ENCODE results near the gene FASTKD2.
"Not testable (repeated sequence)": the region's sequence is repeated elsewhere in the genome, so short reads cannot be mapped to it uniquely, and the experiment has no call there.

Gene FASTKD2

DNA sequence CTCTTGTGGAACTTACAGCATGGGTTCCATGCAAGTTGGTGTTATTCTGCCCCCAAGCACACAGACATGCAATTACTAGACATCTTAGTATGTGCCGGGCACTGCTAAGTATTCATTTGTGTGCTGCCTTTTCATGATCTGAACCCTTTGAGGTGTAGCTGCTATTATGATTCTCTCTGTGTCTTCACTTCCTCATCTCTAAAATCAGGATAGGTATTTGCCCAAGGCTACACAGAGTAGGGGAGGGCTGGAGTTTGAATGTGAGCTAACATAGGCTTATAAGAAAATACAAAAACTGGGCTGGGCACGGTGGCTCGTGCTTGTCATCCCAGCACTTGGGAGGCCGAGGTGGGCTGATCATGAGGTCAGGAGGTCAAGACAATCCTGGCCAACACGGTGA, 27.2 kb downstream of the FASTKD2 start:
- no peak for DNase-seq

DNA sequence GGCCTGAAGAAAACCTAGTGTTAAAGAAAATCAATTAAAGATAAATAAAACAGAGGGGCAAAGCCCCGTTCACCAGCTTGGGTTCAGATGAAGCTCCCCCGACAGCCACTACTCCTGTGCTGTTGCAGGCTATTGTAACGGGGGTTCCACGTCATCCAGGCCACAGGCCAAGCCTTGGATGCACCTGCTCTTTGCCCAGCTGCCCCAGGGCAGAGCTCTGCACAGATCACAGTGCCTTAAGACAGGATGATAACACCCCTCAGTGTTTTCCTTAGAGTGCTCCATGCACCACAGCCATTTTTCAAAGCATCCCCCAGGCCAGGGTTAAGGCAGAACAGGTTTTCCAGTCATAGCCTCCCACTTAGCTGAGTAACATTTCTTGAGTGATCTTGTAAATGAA, 32.0 kb downstream of the FASTKD2 start:
- DNase-seq, result no peak

DNA sequence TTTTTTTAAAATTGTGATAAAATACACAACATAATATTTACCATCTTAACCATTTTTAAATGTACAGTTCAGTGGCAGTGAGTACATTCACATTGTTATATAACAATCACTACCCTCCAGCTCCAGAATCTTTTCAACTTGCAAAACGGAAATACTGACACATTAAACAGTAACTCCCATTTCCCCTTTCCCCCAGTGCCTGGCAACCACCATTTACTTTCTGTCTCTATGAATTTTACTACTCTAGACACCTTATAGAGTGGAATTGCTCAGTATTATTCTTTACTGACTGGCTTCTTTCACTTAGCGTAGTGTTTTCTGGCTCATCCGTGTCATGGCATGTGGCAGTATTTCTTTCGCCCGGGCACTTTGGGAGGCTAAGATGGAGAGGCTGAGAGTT, 32.6 kb downstream of the FASTKD2 start:
- DNase-seq, result no peak

DNA sequence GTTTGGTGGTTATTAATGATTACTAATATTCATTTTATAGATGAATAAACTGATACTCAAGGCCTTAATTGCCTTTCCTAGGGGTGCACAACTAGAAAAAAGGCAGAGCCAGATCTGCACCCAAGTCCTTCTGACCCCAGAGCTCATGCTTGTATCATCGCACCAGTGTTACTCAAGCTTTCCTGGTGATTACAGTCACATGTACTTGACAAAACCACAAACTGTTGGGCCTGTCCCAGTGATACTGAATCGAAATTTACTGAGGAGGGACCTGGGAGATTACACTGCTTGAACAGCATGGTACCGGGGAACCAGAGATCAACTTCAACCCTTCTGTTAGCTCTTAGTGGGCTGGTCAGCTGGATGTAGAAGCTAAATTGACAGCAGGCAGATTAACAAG, 33.7 kb downstream of the FASTKD2 start:
- DNase-seq, result no peak

DNA sequence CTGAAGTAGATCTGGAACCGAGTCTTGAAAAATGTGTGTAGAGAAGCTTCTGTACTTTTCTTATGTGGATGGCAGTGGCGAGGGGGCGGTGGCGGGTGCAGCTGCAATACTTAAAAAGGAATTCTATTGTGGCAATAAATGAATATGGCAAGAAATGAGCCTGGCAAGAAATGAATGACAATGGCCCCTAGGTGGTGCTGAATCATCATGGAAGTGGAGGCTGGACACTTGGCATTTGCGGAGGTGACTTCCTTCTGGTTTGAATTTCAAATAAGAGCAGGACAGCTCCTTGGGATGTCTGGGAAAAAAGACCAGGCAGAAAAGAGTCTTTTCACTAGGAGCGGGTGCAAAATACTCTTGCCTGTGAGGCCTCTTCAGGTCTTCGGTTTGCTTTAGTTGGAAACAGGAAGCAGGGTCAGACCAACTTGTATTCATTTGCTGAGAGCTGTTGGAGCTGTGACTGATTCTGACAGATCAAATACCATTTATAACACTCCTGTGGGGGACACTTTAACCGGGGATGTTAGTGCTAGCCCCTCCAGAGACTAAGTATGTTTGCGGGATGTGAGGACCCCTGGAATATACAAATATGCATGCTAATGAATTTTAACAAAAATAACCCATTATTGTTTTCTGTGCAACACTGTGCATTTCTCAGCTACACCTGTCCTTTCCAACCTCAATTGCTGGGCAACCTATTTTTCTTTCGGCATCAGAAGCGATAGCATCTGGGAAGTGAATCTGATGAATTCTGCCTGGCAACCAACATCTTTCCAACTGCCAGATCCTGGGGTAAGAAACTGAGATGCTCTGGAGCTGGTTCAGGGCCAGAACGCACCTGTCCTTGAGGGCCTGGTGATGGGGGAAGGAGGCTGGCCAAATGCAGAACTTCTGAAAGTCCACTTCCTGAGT, 35.4 kb downstream of the FASTKD2 start:
- DNase-seq, result peak; percentile 27

DNA sequence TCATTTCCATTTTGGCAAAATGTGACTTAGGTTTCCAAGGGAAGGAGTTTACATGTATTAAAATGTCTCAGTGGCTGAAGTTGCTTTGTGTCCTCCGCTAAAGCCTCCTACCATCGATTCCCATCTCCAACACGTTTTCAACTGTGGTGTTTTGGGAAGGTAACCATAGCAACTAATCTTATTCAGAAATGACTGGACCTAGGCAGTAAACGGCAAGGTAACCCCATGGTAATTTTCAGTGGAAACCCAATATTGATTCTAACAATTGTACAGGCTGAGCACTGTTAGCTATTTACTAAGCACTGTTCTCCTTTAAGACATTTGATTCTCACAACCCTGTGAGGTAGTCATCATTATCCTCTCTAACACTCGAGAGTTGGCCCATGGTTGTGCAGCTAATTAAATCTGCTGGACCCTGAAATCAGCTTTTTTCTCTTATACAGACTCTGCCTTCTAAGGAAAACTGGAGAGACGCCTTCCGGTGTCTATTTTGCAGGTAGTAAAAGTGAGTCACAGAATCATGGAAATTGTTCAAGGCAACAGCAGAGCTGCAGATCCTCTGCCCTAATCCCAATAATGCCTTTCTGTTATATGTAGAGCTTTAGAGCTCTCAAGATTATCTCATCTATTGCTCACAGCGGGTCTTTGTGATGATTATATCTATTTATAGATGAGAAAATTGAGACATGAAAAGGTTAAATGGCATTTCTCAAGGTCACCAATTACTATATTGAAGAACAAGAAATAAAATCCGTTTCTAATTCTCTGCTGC, 36.2 kb downstream of the FASTKD2 start:
- no peak for DNase-seq

DNA sequence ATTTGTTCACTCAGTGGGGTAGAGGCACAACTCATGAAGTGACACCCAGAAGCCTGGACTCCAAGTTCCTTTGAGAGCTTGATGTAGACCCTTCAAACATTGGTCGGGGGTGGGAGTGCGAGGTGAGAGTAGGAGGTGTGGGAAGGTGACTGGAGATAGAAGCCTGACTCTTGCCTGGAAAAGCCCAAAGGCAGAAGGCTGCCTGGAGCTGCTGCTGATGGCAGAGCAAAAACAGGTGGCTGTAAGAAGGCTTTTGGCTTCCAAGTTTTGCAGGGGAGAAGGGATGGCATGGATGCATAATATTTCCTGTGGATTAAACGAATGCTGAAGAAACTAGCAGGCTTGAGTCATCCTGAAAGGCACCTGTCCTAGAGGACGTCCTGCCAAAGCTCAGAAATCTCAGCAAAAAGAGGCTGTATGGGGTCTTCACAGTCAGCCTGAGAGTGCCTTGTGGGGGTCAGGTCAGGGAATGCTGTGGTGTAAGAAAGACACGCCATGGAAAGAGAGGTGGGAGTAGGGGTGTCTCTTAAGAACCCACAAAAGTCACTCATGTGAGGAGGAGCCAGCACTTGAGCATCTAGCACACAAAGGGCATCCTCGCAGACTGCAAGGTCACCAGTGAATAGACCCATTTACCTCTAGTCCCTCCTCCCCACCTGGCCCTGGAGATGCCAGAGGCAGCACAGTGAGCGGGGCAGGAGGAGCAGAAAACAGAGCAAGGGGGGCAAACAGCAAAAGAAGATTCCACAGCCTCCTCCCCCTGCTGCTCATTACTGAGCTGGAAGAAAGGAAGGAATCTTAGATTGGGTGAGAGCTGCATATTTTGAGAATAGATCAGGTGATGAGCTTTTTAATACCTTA, 37.5 kb downstream of the FASTKD2 start:
- DNase-seq, result no peak

DNA sequence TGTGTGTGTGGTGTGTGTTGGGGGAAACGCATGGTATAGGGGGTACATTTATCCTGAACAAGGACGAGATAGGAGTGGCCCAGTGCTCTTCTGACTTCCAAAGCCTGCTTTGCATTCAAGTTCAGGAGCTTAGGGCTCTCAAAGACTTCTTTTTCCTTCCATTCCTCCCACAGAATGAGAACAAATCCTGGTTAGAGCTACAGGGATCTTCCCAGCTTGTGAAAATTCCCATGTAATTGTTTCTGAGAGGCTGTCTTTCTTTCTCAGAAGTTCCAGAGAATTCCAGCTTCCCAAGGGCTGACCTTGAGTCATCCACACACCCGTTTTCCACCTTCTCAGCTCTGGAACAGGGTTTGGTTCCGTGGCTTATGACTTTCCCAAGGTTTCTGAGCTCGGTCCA, 38.9 kb downstream of the FASTKD2 start:
- no peak for DNase-seq

DNA sequence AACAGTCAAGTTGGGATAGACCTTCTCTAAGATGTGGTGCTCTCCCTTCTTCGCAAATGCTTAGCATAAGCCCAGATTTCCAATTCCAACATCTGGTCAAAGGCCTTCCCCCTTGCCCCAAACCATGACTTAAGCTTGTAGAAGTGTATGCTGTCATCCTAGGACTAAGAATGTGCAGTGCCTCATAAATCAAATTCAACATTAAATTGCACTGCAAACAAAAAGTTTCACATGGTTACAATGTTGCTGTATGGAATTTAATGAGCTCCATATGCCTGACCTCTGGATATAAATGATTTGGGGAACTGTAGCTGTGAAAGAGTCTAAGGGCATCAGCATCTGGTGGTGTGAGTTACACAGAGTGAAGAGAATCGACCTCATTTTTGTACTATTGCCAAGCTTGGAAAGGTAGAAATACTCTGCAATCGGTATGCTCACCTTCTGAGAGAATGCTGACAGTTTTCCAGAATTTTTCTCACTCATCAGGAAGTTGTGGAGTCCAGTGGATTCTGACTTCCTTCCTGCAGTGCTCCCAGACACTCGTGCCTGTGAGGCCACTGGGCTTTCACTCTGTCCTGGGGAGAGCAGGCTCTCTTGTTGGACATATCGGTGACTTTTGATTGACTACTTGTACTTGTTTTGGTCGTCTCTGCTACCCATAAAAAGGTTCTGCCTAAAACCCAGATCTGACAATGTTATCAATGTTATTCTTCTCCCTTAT, 40.6 kb downstream of the FASTKD2 start:
- DNase-seq, result no peak

DNA sequence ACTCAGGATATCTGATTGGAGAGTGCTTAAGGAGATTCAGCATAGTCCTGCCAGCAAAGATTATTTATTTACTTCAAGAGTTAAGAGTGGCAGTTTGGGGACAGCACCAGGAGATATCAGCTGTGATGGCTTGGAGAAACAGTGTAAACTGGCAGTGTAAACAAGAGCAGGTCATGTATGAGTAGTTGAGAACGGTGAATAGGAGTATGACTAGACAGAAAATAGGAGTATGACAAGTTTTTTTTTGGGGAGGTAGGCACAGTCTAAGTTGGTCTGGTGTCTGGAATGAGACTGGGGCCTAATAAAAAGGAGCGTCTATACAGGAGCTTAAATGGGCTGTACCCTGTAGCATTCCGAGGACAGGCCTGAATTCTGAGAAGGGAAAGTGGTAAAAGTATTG, 42.2 kb downstream of the FASTKD2 start:
- not testable (repeated sequence) for DNase-seq

DNA sequence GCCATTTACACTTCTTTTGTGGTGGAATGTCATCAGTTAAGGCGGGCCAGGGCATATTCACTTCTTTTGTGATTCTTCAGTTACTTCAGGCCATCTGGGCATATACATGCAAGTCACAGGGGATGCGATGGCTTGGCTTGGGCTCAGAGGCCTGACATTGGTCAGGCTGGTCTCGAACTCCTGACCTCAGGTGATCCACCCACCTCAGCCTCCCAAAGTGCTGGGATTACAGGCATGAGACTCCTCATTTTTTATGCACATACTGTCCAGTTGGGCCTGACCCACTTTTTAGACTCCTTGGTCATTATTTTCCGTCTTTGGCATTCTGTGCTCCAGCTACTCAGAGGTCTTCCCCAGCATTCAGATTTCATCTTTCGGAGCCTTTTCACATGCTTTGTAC, 47.1 kb downstream of the FASTKD2 start:
- not testable (repeated sequence) for DNase-seq

DNA sequence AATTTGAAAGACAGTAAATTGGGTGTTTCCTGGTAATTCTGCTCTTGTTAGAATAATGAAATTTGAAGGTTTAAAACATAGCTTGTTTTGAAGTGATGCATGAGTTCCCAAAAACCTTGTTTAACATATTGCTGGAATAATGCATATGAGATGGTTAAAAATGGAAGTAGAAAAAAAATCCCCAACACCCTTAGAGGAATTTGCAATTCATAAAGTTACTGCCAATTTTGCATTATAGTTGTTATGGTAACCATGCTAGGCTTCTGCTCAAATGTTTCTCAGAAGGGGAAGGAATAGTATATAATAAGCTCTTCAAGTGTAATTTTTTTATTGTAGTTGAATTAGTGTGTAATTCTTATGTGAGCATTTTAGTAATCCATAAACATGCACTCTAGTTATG, 49.1 kb downstream of the FASTKD2 start:
- no peak for DNase-seq

DNA sequence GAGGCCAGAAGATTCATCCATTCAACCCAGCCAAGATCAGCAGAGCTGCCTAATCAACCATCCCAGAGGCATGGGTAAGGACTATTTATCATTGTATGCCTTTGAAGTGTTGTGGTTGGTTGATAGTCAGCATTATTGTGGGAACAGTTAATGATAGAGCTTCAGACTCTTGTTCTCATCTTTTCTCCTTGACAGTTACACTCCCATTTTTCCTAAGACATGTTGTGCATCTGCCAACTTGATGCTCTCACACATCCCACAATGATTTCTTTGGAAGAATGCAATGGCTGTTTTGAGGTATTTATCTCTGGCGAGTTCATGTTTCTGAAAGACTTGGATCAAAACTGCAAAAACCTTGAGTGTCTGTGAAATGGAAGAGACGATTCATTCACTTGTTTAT, 55.4 kb downstream of the FASTKD2 start:
- DNase-seq, result no peak

DNA sequence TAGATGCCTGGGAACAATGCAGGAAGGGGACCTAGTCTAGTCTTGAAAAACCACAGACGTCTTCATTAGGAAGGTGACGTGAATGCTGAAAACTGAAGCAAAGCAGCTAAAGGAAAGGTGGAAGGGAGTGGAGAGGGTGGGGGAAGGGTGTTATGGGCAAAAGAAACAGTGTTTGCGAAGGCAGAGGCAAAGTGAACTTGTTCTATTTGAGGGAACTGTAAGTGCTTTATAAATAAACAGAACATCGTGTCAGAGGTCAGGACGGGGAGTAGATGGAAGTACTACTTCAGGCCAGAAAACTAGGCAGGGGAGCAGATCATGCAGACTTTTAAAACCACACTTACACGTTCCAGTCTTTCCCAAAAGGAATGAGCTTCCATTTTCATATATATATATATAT, 57.8 kb downstream of the FASTKD2 start:
- no peak for DNase-seq

DNA sequence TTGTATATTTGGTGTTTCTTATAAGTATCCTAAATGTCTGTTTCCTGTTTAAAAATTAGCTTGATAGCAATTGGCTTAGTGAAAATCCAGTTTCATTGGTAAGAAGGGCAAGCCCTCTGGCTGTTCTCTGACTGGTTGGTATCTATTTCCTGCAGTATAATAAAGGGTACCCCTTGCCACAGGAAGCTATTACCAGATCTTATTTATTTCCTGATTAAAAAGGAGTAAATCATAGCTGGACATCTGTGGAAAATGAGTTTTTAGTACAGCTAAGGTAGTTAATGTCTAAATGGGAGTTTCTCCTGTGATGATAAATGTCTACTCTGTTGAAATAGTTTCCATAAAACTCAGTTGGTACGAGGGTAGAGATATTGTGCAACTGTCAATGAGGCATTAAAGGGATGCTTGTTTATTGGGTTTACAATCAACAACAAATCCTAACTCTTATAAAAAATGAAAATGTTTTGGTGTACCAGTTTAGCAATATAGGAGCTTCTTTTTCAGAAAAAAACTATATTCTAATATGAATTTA, 58.7 kb downstream of the FASTKD2 start:
- no peak for DNase-seq

DNA sequence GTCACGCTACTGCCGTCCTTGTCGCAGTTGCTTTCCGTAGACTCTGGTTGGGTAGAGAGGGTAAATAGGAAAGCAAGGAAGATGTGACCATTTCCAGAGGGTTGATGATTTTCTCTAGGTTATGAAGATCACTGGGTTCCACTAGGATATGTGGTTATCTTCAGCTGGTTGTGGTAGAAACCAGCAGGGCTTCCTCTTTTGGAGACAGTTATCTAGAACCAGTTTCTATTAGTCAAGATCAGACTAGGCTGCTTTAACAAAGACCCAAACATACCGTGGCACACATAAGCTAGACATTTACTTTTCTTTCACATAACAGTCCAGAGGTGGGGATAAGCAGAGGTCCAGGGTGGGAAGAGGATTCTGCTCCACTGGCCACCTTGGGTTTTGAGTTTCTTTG, 59.6 kb downstream of the FASTKD2 start:
- no peak for DNase-seq

DNA sequence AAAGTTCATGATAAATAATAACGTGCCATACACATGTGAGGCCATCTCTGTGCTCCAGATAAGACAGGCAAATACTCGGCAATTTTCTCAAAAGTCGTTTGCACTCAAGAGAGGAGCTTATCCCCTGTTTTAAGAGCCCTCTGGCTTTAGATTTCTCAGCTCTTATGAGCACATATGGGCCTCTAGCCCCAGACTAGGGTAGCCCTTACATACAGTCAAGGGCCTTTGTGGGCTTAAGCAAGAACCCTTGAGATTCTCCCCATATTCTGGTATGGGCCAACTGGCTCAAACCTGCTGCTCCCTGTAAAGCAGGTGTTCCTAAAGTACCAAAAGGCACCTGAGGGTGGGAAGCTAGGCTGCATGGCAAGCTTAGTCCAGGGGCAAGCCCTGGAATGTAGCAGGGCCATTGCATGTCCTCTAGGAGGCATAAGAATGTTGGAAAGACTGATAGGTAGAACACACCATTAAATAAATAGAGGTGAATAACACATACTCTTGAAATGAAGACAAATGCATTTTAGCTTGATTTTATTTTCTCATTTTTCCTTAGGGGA, 66.1 kb downstream of the FASTKD2 start:
- DNase-seq, result no peak

DNA sequence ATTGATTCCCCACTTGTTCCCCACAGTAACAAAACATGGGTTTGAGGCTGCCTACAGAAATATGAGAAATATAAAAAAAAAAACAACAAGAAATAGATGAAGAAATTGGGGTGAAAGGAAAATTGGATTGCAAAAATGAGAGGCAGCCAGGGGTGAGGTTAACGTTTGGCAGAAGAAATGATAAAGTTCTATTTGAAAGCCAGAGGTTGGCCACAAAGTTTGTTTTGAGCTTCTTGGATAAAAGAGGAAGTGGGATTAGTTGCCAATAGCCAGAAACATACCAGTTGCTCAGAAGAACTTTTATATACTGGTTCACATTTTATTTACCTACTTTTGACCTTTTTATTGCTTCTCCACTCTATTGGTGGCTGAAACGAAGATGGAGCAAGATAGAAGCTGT, 67.5 kb downstream of the FASTKD2 start:
- no peak for DNase-seq

DNA sequence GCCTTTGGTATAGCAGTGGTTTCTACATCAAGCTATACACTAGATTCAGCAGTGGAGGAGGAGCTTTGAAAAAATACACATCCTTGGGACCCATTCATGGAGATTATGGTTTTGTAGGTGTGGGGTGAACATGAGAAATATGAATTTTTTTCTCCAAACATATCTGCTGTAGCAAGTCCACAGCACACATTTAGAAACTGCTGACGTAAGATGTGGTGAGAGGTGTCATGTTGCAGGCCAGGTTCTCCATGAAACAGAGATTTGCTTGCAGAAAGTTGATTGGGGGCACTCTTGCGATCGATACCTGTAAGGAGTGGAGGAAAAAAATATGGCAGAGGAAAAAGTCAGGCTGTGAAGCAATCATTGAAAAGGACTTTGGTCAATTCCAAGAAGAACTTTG, 67.9 kb downstream of the FASTKD2 start:
- DNase-seq, result no peak

DNA sequence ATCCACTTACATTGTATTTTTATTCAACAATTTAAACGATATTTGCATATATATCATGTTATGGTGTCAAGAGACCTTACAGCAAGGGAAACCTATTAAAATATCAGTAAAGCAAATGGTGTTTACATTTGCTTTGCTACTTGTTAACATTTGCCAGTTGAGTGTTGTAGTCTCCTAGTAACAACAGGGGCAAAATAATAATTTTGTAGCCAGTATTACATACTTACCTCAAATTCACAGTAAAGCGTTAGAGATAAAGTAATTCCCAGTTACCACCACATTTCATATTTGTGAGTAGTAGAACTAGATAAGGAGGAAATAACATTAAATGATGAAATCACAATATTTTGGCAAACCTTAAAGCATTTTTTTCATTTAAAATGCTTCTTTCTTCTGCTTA, 71.3 kb downstream of the FASTKD2 start:
- DNase-seq, result no peak

DNA sequence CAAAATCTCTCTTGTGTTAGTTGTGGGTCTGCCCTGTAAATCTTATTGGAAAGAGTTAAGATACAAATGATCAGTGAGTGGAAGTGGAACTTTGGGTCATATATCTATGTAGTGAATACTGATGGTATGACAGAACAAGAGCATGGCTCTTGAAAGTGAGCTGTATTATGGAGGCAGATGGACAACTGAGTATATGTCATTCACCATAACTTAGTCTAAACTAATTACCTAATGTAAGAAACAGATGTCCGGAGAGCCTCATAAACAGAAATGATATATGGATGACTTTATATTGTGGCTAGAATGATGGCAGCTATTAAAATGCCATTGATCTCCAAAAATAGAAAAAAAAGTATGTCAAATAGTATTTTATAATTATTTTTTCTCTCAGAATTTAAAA, 72.4 kb downstream of the FASTKD2 start:
- no peak for DNase-seq

DNA sequence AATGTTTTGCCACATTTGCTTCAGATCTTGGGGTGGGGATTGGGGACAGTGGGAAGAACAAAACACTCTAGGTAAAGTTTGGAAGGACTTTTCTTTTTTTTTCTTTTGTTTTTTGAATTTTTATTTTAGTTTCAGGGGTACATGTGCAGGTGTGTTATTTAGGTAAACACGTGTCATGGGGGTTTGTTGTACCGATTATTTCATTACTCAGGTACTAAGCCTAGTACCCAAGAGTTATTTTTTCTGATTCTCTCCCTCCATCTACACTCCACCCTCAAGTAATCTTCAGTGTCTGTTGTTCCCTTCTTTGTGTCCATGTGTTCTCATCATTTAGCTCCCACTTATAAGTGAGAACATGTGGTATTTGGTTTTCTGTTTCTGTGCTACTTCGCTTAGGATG, 73.3 kb downstream of the FASTKD2 start:
- no peak for DNase-seq
